MCF 10A (cell line): ENCODE measurements around the gene AAGAB. TPM values are rescaled to one million over a fixed set of nuclear protein-coding genes. Genes with fewer than 3 reads are reported as not detected.

Experiments
- BruUV-seq: library from RNA; stranded (reverse); fragments of 400-500 nt; replicated peaks from 2 replicates; lab custom pipeline; 2021; lab: Mats Ljungman, UMichigan
- CTCF ChIA-PET: fragments of 300-600 bp; sonication (Branson Sonifier 250); formaldehyde crosslinking; extraction: SDS; loops from one replicate; lab custom pipeline; 2021; ENCODE audit warnings: antibody characterized with exemption, inconsistent platforms; lab: Yijun Ruan, JAX
- POLR2A ChIA-PET: fragments of 300-600, 350-650 bp; sonication (Branson Sonifier 250); formaldehyde crosslinking; extraction: SDS; loops from one replicate; lab custom pipeline; 2020; ENCODE audit warnings: antibody characterized with exemption, inconsistent platforms; lab: Yijun Ruan, JAX
- DNase-seq: peaks from one replicate; pipeline ENCODE4 v3.0.0-alpha.2; 2018; ENCODE audit not compliant: unreplicated experiment
- H3K27ac Mint-ChIP-seq: one replicate; pipeline ENCODE4 v1.8.0; 2022; ENCODE audit warnings: mild to moderate bottlenecking, low read depth, mixed read lengths; ENCODE audit not compliant: unreplicated experiment
- H3K27me3 Mint-ChIP-seq: one replicate; pipeline ENCODE4 v1.8.0; 2022; ENCODE audit warnings: mixed read lengths; ENCODE audit not compliant: insufficient read depth, unreplicated experiment
- H3K36me3 Mint-ChIP-seq: one replicate; pipeline ENCODE4 v1.8.0; 2022; ENCODE audit warnings: mild to moderate bottlenecking, moderate library complexity, mixed read lengths; ENCODE audit not compliant: insufficient read depth, unreplicated experiment
- H3K4me1 Mint-ChIP-seq: one replicate; pipeline ENCODE4 v1.8.0; 2022; ENCODE audit warnings: mixed read lengths; ENCODE audit not compliant: insufficient read depth, unreplicated experiment
- H3K4me3 Mint-ChIP-seq: one replicate; pipeline ENCODE4 v1.8.0; 2022; ENCODE audit warnings: mild to moderate bottlenecking, moderate library complexity, mixed read lengths; ENCODE audit not compliant: unreplicated experiment
- H3K9me3 Mint-ChIP-seq: one replicate; pipeline ENCODE4 v1.8.0; 2022; ENCODE audit warnings: mixed read lengths; ENCODE audit not compliant: unreplicated experiment
- intact Hi-C: fragments of 100-400 bp; cut with micrococcal nuclease; formaldehyde crosslinking; loops from 2 replicates; pipeline ENCODE4 v1.14.1; 2022
- total RNA-seq: library from RNA; stranded (reverse); gene quantifications from 2 replicates; pipeline ENCODE4 v1.2.3, GENCODE V29; 2022
- TF ChIP-seq, protein P1 (sequence below): fragments of 200-600 bp; IDR thresholded peaks from one replicate; pipeline ENCODE4 v1.8.0; 2022; ENCODE audit warnings: antibody characterized with exemption, mild to moderate bottlenecking; ENCODE audit not compliant: unreplicated experiment

AAGAB gene
- total RNA-seq, 1 experiment from 2014 or later: 52.7 TPM

DNA sequence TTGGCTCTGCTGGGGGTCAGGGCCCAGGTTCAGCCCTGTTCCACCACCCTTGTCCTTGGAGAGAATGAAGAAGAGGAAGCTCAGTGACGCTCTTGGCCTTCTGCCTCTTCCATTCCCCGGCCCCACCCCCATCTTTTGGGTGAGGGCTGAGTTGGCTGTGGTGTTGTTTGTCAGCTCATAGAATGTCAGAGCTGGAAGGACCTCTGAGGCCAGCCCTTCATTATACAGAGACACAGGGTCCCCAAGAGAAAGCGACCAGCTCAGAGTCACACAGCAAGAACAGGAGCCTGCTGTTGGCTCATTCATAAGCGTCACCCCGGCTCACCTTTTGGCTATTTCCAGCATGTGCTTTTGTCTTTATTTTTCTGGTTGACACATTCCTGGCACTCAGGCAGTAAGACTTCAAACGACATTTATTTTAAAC, 68.2 kb downstream of the AAGAB start:
- CTCF ChIA-PET: interaction anchor here (0.7 kb wide), 1 partner anchor 315 kb away, joined by 3 read pairs; no protein-coding TSS in a partner anchor
- H3K36me3 Mint-ChIP-seq: peaks cover 52% of the 10 kb centered on the region
- BruUV-seq: no TSS peak

DNA sequence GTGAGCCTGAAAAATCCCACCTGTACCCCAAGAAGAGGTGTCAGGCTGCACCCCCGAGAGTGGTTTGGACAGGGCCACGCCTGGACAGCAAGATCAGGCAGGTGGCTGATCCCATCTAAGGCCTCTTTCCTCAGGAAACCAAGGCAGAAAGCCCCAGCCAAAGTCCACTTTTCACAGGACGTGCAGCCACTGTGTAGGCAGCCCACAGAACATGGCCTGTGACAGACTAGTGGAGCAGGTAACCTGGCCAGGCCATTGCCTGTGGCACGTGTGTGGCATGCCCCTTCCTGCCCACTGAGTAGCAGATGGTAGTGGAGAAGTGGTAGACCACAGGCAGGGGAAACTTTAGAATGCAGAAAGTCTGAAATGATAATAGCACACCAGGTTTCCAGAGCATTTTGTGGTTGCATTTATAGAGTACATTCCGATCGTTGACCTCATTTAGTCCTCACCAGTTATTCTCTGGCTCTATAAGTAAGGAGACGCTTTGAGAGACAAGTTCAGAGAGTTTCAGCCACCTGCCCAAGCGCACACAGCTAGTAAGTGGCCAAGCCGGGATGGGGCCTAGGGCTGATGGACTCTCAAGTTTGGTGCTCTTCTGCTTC, 68.7 kb downstream of the AAGAB start:
- intact Hi-C loops: no loop called here
- ChIA-PET POLR2A (interaction anchor here (1.6 kb wide), 1 partner anchor 10 kb away, joined by 3 read pairs; no protein-coding TSS in a partner anchor), CTCF (interaction anchor here (0.7 kb wide), 1 partner anchor 314 kb away, joined by 3 read pairs; no protein-coding TSS in a partner anchor)
- DNase-seq: no peak
- no peaks in the 10 kb centered on the region for H3K4me1 Mint-ChIP-seq
- H3K27me3 Mint-ChIP-seq: no peaks in the 10 kb centered on the region
- no peak overlapping the region for H3K27ac Mint-ChIP-seq
- H3K9me3 Mint-ChIP-seq: no peaks in the 10 kb centered on the region
- TF ChIP-seq, protein P1, sequence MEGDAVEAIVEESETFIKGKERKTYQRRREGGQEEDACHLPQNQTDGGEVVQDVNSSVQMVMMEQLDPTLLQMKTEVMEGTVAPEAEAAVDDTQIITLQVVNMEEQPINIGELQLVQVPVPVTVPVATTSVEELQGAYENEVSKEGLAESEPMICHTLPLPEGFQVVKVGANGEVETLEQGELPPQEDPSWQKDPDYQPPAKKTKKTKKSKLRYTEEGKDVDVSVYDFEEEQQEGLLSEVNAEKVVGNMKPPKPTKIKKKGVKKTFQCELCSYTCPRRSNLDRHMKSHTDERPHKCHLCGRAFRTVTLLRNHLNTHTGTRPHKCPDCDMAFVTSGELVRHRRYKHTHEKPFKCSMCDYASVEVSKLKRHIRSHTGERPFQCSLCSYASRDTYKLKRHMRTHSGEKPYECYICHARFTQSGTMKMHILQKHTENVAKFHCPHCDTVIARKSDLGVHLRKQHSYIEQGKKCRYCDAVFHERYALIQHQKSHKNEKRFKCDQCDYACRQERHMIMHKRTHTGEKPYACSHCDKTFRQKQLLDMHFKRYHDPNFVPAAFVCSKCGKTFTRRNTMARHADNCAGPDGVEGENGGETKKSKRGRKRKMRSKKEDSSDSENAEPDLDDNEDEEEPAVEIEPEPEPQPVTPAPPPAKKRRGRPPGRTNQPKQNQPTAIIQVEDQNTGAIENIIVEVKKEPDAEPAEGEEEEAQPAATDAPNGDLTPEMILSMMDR: no peak
- no peak overlapping the region for H3K4me3 Mint-ChIP-seq
- BruUV-seq: no TSS peak
- peaks cover 48% of the 10 kb centered on the region for H3K36me3 Mint-ChIP-seq

More for the DNA sequence above, 68.2 kb downstream of the AAGAB start:
- Mint-ChIP-seq H3K27ac (no peak overlapping the region), H3K4me3 (no peak overlapping the region), H3K9me3 (no peaks in the 10 kb centered on the region), H3K4me1 (no peaks in the 10 kb centered on the region), H3K27me3 (no peaks in the 10 kb centered on the region)
- no peak for DNase-seq
- TF ChIP-seq, protein P1: no peak
- POLR2A ChIA-PET: interaction anchor here (1.6 kb wide), 1 partner anchor 10 kb away, joined by 3 read pairs; no protein-coding TSS in a partner anchor
- intact Hi-C loops: no loop called here

- no peak for DNase-seq
- ChIA-PET POLR2A (interaction anchor here (1.6 kb wide), 1 partner anchor 9 kb away, joined by 3 read pairs; no protein-coding TSS in a partner anchor), CTCF (no interaction called here)
- TF ChIP-seq, protein P1: no peak
- no peaks in the 10 kb centered on the region for H3K9me3 Mint-ChIP-seq
- H3K27ac Mint-ChIP-seq: no peak overlapping the region
- H3K4me3 Mint-ChIP-seq: no peak overlapping the region
- peaks cover 48% of the 10 kb centered on the region for H3K36me3 Mint-ChIP-seq
- H3K4me1 Mint-ChIP-seq: peaks cover under 1% of the 10 kb centered on the region
- no peaks in the 10 kb centered on the region for H3K27me3 Mint-ChIP-seq
- intact Hi-C loops: no loop called here
- no TSS peak for BruUV-seq
Measured at GRCh38 chr15:67185051-67185450, 69.4 kb downstream of the AAGAB start.

- Mint-ChIP-seq H3K4me1 (peaks cover 6% of the 10 kb centered on the region), H3K36me3 (peaks cover 47% of the 10 kb centered on the region), H3K27me3 (no peaks in the 10 kb centered on the region), H3K4me3 (no peak overlapping the region), H3K9me3 (no peaks in the 10 kb centered on the region), H3K27ac (no peak overlapping the region)
- intact Hi-C loops: no loop called here
- TF ChIP-seq, protein P1: no peak
- BruUV-seq: no TSS peak
- DNase-seq: no peak
- ChIA-PET POLR2A (interaction anchor here (0.9 kb wide), 1 partner anchor 8 kb away, joined by 4 read pairs; no protein-coding TSS in a partner anchor), CTCF (interaction anchor here (0.6 kb wide), 1 partner anchor 58 kb away, joined by 3 read pairs; no protein-coding TSS in a partner anchor)
Measured at GRCh38 chr15:67184208-67184925, 70.1 kb downstream of the AAGAB start.
